Subcutaneous abdominal adipose tissue (tissue), 5 donors: ENCODE measurements around the gene RGS13.

Experiments used
- H3K27ac ChIP-seq: one replicate; pipeline ENCODE4 v1.7.0; 2013; ENCODE audit warnings: low read depth, mild to moderate bottlenecking, inconsistent platforms, low read length, moderate library complexity
- H3K27me3 ChIP-seq, 5 donors: one replicate each; pipeline ENCODE4 v1.7.0; 2013; ENCODE audit warnings: low read length in 5 of 5, inconsistent platforms in 1 of 5; ENCODE audit not compliant: control insufficient read depth in 5 of 5, insufficient read depth in 4 of 5
- H3K36me3 ChIP-seq, 5 donors: one replicate each; pipeline ENCODE4 v1.7.0; 2013; ENCODE audit warnings: low read length in 5 of 5; ENCODE audit not compliant: control insufficient read depth in 5 of 5, insufficient read depth in 5 of 5
- H3K4me1 ChIP-seq, 5 donors: one replicate each; pipeline ENCODE4 v1.7.0; 2013; ENCODE audit warnings: low read length in 5 of 5, mild to moderate bottlenecking in 3 of 5, moderate library complexity in 1 of 5; ENCODE audit not compliant: control insufficient read depth in 5 of 5, insufficient read depth in 5 of 5
- H3K4me3 ChIP-seq, 5 donors: one replicate each; pipeline ENCODE4 v1.7.0; 2013; ENCODE audit warnings: low read length in 5 of 5, low read depth in 1 of 5
- H3K9ac ChIP-seq, 5 donors: one replicate each; pipeline ENCODE4 v1.7.0; 2013; ENCODE audit warnings: low read length in 5 of 5, mild to moderate bottlenecking in 4 of 5, moderate library complexity in 3 of 5
- H3K9me3 ChIP-seq, 5 donors: one replicate each; pipeline ENCODE4 v1.7.0; 2013; ENCODE audit warnings: low read length in 5 of 5; ENCODE audit not compliant: control insufficient read depth in 5 of 5
- donor health status: healthy.
- donor health status: healthy.
- donor health status: healthy.
- donor health status: healthy.
- donor health status: healthy.

Gene RGS13

DNA sequence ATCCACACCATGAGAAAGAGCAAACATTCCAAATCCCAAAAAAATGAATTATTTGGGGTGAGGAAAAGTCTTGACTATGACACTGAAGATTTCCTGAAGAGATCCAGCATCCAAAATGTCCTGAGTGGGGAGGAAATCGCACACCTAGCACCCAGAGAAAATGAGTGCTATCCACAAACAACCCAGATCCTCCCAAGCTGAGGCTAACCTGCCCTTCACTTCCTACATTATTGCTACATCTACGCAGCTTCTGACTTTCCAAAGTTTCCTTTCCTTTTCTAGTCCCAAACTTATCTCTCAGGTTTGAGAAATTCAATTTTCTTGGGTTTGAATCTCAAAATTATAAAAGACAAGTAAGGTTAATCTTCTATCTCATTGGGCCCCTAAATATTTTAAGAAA lies 906 bp upstream of the RGS13 start:
- Histone ChIP-seq H3K4me3 (no peak overlapping the region), H3K9me3 (no peaks in the 10 kb centered on the region), H3K27ac (no peak overlapping the region), H3K36me3 (no peaks in the 10 kb centered on the region), H3K9ac (no peak overlapping the region), H3K4me1 (peaks cover 0 to 3% (median 0%) of the 10 kb centered on the region in 5 donors), H3K27me3 (no peaks in the 10 kb centered on the region)

DNA sequence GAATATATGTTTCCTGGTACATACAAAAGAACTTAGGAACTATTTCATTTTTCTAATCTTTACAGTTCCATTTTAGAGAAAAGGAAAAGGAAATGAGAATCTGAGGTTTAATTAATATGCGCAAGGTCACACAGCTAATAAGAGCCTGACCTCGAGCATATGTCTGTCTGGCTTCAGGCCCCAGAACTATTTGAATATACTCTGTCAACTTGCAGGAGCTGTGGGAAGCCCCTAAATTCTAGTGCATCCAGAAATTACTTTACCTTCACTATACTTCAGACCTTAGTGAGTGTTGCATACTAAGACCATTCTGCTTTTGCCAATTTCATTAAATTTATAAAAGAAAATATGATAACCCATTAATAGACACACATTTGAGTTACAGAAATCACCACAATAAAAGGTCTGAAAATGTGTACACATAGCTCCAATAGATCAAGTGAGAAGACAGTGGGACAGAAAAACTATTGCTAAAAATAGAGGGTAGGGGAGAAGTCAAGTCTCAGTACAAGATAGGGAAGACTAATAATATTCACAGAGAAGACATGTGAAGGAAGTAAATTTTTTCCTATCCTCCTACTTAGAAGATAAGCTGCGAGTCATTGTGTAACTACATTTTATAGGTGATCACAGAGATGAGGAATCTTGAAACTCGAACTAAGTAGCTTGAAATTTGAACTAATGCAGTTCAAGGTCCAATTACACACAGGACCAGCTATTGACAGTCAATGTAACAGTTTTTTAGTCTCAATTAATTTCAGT lies 3.8 kb downstream of the RGS13 start:
- H3K36me3 ChIP-seq = no peaks in the 10 kb centered on the region
- no peak overlapping the region for H3K27ac ChIP-seq

DNA sequence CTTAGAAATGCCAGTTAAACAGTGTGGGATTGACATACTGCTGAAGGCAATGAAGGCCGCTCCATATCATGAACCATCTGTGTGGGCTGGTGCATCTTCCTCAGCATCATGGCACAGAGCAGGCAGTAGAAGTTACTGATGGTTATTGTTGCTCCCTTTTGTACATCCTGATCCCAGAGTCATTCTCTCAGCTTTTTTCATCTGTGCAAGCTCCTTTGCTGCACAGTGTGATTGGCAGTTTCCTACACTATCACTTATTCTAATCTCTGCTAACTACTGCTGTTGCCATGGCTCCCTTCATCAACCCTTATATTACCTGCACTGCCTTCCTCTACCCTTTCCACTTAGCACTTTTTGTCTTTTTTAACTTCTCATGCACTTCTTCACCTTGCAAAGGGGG lies 16.2 kb downstream of the RGS13 start:
- Histone ChIP-seq H3K4me3 (no peak overlapping the region), H3K27me3 (no peaks in the 10 kb centered on the region), H3K9ac (no peak overlapping the region), H3K9me3 (no peaks in the 10 kb centered on the region), H3K36me3 (no peaks in the 10 kb centered on the region), H3K27ac (no peak overlapping the region), H3K4me1 (no peaks in the 10 kb centered on the region)

More for the DNA sequence above, 3.8 kb downstream of the RGS13 start:
- Histone ChIP-seq H3K27me3 (no peaks in the 10 kb centered on the region), H3K9me3 (no peaks in the 10 kb centered on the region), H3K4me3 (no peak overlapping the region), H3K4me1 (no peaks in the 10 kb centered on the region), H3K9ac (no peak overlapping the region)

DNA sequence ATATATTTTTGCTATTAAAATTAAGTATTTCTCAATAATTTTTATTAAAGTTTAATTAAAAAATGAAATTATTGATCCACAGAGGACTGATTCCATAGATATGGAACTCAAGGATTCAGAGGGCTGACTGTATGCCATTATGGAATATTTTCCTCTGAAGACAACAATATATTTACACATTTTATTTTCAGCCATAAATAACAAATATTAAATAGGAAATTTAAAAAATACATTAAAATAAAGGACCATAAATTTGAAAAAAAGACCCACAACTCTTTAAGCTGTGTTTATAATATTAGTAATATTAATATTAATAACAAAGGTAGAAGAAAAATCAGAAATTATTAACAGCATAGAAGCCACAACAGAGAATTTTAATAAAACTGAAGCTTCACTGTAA lies 18.2 kb downstream of the RGS13 start:
- Histone ChIP-seq H3K4me1 (peaks cover 0 to 4% (median 0%) of the 10 kb centered on the region in 5 donors), H3K27me3 (no peaks in the 10 kb centered on the region), H3K9me3 (no peaks in the 10 kb centered on the region), H3K4me3 (no peak overlapping the region), H3K27ac (no peak overlapping the region), H3K9ac (no peak overlapping the region), H3K36me3 (no peaks in the 10 kb centered on the region)

DNA sequence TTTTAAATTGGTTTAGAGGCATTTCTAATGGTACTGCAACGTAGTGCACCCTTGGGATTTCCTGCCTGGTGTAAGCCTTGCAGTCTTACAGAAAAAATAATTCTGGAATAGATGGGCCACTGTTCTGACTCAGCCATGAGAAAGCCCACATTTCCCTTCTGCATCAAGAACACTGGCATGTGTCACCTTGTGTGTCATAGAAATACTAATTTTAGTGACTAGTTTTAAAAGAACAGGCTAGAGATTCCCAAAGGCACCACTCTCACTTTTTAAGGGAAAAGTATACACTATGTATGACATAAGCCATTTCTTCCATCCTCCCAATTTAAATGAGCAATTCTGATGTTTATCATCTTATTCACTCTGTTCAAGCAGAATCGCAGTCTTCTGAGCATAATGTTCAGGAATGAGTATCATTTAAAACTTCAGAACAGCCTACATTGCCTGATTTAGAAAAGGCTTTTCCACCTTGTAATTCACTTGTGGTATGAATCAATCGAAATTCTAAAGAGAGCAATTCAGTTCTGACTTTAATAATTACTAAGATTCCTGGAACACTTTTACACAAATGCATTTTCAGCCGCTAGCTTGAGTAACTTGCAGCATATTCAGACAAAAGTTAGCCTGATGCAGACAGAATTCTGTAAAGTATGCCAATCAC lies 18.8 kb downstream of the RGS13 start:
- no peaks in the 10 kb centered on the region for H3K9me3 ChIP-seq
- no peaks in the 10 kb centered on the region for H3K36me3 ChIP-seq
- no peak overlapping the region for H3K27ac ChIP-seq
- H3K27me3 ChIP-seq = no peaks in the 10 kb centered on the region
- H3K4me1 ChIP-seq = peaks cover 0 to 4% (median 0%) of the 10 kb centered on the region in 5 donors
- no peak overlapping the region for H3K4me3 ChIP-seq
- H3K9ac ChIP-seq = no peak overlapping the region

DNA sequence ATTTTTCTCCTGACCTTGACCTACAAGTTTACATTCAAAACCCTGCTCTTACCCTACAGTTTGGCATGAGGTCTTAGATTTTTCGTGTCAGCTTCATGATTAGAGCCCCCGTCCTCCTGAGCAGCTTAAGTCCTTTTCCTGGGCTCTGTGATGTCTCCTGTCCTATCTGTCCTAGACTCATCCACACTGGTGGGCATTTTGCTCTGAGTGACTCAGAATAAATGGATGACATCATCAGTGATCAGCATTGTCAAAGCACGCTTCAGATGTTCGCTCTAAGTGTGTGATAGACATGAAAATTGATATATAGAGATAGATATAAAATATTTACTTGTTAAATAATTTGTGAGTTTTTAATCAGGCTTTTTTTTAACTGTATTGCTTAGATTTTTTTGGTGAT lies 21.8 kb downstream of the RGS13 start:
- Histone ChIP-seq H3K36me3 (no peaks in the 10 kb centered on the region), H3K9ac (no peak overlapping the region), H3K4me1 (peaks cover 0 to 4% (median 0%) of the 10 kb centered on the region in 5 donors), H3K9me3 (no peaks in the 10 kb centered on the region), H3K27me3 (no peaks in the 10 kb centered on the region), H3K27ac (no peak overlapping the region), H3K4me3 (no peak overlapping the region)

DNA sequence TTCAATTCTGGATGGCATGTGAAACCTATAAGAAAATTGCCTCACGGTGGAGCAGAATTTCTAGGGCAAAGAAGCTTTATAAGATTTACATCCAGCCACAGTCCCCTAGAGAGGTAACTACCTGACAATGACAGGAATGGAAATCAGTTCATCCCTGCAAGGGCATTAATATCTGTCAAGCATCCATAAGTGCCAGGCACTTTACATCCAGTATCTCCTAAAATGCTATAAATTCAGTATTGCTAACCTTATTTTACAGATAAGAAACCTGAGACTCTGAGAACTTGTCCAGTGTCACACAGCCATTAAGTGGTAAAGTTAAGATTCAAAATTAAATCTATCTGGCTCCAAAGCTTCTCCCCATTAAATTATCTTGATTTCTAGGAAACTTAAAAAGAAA lies 22.3 kb downstream of the RGS13 start:
- Histone ChIP-seq H3K27ac (no peak overlapping the region), H3K9me3 (no peaks in the 10 kb centered on the region), H3K4me1 (peaks cover 0 to 4% (median 0%) of the 10 kb centered on the region in 5 donors), H3K9ac (no peak overlapping the region), H3K27me3 (no peaks in the 10 kb centered on the region), H3K36me3 (no peaks in the 10 kb centered on the region), H3K4me3 (no peak overlapping the region)

DNA sequence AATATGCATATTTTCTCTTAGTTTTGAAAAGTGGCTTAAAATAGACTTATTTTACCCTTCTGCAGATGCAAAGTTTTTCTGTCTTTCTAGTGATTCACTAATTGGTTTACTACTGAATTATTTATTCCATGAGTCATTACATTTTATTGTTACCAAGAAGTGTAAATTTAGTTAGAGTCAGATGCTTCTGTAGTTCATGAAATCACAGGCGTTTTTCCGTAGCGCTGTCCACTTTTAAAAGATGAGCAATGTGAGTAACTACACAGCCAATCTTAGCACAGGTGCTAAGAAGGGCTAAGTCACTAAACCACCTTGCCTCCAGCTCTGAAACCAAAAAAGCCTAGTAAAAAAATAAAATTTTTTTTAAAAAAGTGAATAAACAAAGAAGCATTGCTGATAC lies 24.7 kb downstream of the RGS13 start:
- Histone ChIP-seq H3K4me1 (peaks cover 0 to 4% (median 0%) of the 10 kb centered on the region in 5 donors), H3K9me3 (no peaks in the 10 kb centered on the region), H3K9ac (no peak overlapping the region), H3K27me3 (no peaks in the 10 kb centered on the region), H3K27ac (no peak overlapping the region), H3K4me3 (no peak overlapping the region), H3K36me3 (no peaks in the 10 kb centered on the region)

DNA sequence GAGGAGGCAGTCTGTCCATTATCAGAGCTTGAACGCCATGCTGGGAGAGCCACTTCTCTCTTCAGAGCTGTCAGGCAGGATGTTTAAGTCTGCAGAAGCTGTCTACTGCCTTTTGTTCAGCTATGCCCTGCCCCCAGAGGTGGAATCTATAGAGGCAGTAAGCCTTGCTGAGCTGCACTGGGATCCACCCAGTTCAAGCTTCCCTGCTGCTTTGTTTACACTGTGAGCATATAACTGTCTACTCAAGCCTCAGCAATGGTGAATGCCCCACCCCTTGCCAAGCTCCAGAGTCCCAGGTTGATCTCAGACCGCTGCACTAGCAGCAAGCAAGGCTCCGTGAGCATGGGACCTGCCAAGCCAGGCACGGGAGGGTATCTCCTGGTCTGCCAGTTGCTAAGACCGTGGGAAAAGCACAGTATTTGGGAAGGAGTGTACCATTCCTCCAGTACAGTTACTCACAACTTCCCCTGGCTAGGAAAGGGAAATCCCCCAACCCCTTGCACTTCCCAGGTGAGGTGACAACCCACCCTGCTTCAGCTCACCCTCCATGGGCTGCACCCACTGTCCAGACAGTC lies 32.5 kb downstream of the RGS13 start:
- H3K27me3 ChIP-seq = no peaks in the 10 kb centered on the region
- no peak overlapping the region for H3K4me3 ChIP-seq
- H3K36me3 ChIP-seq = no peaks in the 10 kb centered on the region
- no peaks in the 10 kb centered on the region for H3K4me1 ChIP-seq
- H3K9ac ChIP-seq = no peak overlapping the region
- H3K27ac ChIP-seq = no peak overlapping the region
- no peaks in the 10 kb centered on the region for H3K9me3 ChIP-seq

DNA sequence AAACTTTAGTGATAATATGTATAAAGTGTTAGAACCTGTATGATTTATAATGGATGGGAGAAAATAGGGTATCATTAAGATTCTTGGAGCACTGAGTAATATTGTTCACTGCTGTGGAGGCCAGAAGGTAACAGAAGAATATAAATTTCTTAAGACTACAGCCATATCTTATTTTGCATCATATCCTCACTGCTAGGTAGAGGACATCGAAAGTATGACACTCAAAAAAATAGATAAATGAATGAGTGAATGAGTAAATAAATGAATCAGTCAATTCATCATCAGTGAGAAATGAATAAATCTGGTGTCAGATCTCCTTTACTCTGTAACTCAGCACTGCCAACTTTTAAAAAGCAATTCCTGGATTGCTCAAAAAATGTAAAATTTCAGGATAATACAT lies 33.2 kb downstream of the RGS13 start:
- no peaks in the 10 kb centered on the region for H3K36me3 ChIP-seq
- H3K27ac ChIP-seq = no peak overlapping the region
- no peaks in the 10 kb centered on the region for H3K4me1 ChIP-seq
- no peaks in the 10 kb centered on the region for H3K9me3 ChIP-seq
- H3K9ac ChIP-seq = no peak overlapping the region
- H3K27me3 ChIP-seq = no peaks in the 10 kb centered on the region
- no peak overlapping the region for H3K4me3 ChIP-seq
